Fibroblast of peridontal ligament (primary cell): ENCODE data around the gene PKM.
"Not testable (repeated sequence)": the region's sequence is repeated elsewhere in the genome, so short reads cannot be mapped to it uniquely, and the experiment has no call there.

Source experiments
- DNase-seq: peaks from one replicate; pipeline ENCODE4 v3.0.0-alpha.2; 2010; ENCODE audit errors: extremely low read depth

Gene PKM

DNA sequence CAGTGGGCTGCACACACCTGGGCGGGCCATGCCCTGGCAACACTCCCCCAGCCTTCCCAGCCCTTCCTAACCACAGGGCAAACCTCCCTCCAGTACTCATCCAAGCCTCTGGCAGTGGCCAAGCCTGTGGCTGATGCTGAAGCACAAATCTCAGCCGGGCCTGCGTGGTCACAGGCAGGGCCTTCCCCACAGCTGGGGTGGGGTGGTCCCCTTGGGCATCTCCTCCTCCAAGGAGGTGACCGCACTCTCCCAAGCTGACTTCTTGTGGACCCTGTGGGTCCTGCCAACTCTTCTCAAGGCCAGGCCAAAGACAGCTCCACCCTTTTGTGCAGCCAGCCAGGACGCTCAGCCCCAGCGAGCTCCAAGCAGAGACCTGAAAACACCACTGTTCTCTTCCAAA lies 54.8 kb downstream of the PKM start:
- DNase-seq, result no peak

DNA sequence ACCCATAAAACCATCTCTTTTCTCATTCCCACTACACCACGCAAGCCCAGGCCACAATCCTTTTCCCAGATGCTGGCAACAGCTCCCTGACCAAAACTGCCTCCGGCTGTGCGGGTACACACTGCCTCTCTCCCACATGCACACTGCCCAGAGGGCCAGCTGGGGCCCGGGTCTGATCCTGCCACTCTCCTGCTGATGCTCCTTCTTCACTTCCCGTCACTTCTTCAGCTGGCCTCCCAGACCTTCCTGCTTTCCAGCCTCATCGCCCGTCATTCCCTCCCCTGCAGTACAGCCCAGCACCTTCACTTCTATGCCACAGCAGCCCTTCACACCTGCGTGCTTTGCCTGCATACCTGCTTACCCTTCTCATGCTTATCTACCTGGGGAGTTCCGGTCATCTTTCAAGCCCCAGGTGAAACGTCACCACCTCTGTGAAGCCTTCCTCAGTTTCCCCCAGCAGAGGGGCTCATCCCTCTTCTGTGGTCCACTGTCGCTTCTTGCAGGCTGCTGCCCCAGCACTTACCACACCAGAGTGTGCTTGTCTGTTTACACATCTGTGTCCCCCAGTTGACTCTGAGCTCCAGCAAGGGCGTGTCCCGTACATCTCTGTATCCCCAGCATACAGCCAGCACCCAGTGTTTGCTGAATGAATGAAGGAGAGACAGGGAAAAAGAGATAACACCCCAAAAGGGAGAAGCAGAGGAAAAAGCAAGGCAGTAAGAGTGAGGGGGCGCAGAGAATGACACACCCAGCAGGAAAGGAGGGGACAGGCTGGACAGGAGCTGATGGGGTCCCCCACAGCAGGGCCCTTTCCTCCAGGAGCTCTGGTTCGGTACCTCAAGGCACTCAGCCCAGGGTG lies 55.6 kb downstream of the PKM start:
- no peak for DNase-seq

DNA sequence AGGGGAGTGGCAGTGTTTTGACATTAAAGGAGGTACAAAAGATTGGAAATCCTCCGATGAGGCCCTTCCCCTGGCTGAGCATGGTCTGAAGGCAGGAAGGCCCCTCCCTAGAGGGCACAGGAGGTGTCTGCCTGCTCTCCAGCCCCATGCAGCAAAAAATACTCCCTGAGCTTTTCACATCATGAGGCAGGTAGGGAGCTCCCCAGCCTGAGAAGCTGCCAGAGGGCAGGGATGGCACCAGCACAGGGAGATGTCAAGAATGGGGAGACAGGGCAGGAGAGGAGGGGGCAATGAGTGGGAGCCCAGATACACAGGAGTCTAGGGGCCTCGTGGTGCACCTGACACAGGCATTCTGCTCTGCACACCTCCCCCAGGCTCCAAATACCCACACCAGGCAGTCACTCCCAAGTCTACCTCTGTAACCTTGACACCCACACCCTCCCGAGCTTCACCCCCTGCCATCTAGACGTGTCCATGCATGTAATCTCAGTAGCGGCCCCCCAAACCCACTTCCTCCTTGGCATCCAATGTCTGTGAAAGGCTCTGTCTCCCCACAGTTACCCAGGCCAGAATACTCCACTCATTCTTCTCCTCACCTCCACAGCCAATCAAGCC lies 56.3 kb downstream of the PKM start:
- no peak for DNase-seq

DNA sequence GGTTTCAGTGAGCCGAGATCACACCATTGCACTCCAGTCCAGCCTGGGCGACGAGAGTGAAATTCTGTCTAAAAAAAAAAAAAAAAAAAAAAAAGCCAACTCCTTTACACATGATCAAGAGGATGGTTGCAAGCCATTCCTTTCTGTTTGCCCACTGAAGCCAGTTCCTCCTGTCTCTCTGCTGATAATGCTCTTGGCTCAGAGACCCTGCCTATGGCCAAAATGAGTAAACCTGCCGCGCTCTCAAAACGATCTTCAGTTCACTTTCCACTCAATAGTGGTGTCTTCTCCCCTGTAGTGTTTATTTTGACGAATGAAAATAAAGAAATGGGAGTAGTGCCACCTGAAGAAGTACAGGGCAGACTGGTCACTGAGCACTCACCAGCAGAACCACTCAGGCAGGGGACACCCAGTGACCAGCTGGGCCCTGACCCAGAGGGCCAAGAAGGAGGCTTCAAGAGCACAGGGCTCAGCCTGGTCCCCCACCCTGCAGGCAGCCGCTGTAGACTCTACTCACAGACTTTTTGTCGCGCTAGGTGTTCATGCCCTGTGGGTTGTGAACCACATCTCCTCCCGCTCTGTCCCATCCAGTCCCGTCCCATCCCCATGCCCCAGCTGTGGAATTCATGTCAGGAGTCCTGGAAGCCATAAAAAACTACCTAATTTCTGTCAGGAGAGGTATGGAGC lies 57.0 kb downstream of the PKM start:
- DNase-seq, result no peak

DNA sequence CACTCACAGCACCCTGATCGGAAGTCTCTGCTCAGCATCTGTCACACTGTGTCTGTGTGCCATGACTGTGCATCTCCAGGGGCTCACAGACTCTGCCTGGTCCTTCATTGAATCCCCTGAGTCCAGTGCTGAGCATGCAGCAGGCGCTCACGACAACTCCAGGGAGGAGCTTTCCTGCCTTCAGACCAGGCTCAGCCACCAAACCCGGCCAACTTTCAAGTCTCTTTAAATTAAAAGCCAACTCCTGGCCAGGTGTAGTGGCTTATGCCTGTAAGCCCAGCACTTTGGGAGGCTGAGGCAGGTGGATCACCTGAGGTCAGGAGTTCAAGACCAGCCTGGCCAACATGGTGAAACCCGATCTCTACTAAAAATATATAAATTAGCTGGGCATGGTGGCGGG lies 57.6 kb downstream of the PKM start:
- DNase-seq, result no peak

DNA sequence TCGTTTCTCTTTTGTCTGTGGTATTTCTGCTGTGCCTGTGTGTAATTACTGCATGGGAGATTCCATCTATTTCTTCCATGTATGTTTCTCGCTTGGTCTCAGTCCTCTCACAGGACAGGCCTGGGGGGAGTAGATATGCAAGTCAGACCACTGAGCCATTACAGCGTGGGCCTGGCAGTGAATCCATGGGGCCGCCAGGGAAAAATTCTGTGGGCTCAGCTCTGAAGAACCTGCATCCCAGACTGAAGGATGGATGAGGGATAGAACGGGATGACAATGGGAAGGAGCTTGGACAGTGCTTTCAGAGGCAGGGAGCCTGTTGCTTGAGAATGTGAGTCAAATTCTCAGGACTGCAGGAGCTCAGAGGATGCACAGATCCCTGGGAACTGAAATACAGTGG lies 58.2 kb downstream of the PKM start:
- DNase-seq, result no peak

DNA sequence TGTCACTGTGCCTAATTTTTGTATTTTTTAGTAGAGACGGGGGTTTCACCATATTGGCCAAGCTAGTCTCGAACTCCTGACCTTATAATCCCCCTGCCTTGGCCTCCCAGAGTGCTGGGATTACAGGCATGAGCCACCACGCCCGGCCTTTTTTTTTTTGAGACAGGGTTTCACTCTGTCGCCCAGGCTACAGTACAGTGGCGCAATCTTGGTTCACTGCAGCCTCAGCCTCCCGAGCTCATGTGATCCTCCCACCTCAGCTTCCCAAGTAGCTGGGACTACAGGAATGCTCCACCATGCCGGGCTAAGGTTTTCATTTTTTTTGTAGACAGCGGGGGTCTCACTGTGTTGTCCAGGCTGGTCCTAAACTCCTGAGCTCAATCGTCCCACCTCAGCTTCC lies 59.0 kb downstream of the PKM start:
- DNase-seq, result not testable (repeated sequence)

DNA sequence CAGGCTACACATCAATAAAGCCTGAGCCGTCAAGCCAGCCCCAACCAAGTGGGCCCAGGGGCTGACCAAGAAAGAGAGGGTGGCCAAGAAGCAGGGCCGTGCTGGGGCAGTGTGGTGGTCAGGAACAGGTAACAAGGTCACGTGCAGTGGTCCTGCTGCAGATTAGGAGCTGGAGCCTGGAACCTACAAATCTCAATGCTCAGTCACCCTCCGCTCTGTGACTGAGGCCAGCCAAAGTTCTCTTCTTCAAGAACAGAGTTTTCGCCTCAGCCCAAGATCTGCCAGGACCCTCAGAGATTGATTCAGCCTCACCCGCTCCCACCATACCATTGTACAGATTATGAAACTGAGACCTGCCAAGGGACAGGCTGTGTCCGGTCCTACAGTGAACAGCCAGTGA lies 60.3 kb downstream of the PKM start:
- no peak for DNase-seq

DNA sequence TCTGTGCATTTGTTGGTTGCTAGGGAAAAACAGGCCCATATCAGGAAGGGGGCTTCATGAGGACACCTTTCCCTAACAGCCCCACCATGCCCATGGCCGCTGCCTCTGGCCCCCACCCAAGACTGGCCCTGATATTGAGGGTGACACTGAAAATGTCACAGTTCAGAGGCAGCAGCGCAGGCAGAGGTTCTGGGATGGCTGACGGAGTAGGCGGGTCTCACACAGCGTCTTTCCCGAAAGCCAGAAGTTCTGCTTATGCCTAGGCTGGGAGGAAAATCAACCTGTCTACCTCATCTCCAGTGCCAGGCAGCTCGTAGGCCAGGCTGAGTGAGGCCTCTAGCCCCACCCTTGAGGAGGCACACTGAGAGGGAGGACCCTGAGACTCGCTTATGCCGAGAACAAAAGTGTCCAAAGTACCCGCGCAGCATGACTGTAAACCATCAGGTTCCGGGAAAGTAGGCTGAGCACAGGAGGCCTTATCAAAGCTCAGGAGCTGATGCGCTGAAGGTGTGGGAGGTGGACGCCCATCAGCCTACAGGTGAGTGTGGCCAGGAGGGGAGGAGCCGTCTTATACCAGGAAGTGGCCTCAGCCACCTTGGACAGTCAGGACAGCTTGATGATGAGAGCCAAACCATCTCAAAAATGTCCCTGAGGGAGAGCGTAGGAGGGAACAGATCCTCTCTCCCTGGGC lies 60.9 kb downstream of the PKM start:
- no peak for DNase-seq

DNA sequence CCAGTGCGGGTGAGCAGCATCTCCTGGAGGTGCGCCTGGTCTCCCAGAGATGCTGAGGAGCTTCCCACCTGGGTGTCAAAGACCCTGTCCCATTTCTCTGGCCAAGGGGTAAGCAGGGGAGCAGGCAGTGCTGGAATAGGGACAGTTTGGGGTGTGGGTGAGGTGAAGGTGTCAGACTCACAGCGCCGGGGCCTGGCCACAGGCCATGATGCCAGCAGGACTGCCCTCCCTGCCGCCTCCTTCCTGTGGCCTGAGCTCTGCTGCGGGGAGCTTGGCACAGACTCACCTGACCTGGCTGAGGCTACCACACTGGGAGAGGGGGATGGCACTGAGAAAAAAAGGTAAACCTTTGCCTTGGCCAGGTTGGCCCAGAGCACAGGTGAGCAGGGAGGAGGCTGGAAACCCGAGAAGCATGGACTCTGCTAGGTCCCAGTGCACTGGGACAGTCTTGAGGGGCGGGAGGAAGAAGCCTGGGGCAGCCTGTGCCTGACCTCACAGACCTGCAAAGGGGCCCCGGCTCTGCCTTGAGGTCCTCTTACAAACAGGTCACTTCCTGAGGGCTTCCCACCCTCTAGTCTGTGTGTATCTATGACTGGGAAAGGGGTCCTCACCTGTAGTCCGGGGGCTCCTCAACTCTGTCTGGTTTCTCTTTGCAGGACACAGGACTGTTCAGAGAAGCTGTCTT lies 61.6 kb downstream of the PKM start:
- no peak for DNase-seq

DNA sequence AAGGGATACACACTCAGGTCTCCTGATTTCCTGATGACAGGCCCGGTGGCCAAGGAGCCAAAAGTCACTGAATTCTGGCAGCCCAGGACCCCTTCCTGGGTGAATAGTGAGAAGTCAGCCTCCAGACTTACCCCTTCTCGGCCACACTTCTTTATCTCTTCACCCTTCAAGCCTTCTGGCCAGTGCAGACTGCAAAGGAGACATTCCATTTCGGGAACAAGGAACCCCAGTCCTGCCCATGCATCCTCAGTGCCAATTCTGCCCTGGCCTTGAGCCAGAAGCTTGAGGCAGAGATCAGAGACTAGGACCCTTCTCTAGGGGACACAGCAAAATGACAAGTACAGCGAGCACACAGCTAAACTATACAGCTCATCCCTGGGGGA lies 62.2 kb downstream of the PKM start:
- DNase-seq, result no peak

DNA sequence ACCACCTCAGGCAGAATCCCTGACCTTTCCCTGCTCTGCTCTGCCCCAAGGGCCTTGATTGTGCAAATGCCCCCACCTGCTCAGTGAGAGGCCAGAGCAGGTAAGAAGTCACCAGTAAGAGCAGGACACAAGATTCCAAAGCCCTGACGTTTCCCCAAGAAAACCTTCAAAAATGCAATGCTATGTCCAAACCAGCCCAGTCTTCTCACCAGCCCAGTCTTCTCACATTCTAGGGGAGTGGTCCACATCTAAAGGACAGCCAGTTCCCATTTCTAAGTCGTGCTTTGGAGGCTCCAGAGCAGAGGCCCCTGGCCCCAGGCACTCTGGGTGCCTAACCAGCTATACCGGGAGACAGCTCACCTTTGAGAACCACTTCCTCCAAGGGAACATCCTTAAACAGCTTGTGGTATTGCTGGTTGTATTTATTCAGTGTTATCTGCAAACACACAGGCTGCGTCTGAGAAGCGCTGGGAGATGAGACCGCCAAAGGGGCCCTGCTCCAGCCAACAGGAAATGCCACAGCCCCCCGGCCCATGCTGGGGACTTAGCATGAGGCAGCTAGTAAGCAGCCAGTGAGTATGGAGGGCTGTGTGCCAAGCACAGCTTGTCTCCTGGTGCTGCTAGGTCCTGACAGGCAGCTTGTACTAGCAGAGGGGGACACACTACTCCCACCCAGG lies 62.7 kb downstream of the PKM start:
- no peak for DNase-seq

DNA sequence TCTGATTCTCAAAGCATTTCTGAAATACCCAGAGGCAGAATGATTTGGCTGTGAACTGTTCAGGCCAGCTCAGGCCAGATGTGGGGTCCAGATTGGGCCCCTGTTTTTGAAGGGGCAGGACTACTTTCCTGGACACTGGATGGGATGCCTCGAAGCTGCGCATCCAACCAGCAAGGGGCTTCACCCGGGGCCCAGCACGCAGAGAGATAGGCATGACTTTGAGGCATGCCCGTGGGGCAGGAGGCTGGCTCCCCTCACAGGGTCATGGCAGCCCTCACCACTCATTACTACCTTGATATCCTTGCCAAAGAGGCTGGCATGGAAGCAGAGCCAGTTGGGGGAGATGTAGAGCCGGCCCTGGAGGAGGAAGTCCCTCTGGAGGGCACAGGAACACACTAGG lies 63.5 kb downstream of the PKM start:
- DNase-seq, result no peak

DNA sequence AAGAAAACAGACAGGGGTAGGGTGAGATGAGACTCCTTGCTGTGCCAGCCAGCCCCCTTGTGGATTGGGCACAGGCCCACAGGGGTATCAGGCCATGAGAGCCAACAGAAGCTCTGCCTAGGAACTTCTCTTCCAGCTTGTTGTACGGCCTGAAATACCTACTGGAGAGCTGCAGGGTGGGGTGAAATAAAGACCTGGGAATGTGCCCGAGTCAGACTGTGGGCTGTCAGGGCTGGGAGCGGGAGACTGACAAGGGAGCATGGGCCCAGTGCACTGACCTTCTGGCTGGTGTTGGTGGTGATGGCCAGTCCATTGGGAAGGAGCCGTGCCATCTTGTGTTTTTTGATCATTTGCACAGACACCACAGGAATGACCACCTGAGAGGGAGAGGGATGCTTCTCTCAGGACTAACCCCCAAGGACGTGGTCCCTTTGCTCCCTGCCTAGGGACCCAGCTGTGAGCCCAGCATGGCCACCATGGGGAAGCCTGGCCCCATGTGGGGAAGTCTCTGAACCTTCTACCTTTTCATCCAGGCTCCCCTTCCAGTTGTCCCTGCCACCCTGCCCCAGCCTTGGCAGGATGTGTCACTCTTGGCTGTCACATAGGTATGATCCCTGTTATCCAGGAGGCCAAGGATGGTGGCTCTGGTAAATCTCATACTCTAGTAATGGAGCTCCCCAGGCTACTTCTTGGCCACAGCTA lies 64.1 kb downstream of the PKM start:
- no peak for DNase-seq

DNA sequence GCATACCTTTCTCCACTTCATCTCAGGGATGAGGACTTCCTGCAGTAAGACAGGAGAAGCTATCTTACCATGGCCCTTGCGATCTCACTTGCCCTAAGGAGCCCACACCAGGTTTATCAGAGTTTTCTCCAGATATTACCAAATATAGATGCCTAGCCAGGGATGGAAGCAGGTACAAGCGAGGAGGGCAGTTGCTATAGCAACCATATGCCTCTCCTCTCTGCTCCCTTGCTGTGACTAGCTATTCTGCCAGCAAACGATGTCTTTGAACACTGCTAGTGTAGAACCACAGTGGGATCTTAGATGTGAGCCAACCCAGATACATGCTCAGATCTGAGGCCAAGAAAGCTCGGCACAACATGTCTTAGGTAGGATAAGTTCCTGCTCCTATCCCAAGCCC lies 67.3 kb downstream of the PKM start:
- DNase-seq, result no peak

DNA sequence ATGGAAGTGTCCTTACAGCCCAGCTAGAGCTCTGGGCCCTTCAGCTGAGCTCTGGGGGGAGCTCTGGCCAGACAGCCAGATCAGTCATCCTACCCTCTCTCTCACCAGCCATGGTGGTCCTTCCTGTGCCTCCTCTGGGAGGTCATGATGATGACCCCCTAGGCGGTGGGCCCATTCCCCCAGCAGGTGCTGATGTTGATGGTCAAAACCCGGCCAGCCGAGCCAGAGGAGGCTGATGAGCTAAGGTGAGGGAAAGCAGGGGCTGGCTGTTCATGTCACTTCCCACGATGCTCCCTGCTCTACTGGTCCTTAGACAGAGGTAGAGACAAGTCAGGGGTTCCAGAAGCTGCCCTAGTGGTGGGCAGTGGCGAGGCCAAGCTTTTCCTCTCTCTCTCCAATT lies 68.4 kb downstream of the PKM start:
- DNase-seq, result no peak

DNA sequence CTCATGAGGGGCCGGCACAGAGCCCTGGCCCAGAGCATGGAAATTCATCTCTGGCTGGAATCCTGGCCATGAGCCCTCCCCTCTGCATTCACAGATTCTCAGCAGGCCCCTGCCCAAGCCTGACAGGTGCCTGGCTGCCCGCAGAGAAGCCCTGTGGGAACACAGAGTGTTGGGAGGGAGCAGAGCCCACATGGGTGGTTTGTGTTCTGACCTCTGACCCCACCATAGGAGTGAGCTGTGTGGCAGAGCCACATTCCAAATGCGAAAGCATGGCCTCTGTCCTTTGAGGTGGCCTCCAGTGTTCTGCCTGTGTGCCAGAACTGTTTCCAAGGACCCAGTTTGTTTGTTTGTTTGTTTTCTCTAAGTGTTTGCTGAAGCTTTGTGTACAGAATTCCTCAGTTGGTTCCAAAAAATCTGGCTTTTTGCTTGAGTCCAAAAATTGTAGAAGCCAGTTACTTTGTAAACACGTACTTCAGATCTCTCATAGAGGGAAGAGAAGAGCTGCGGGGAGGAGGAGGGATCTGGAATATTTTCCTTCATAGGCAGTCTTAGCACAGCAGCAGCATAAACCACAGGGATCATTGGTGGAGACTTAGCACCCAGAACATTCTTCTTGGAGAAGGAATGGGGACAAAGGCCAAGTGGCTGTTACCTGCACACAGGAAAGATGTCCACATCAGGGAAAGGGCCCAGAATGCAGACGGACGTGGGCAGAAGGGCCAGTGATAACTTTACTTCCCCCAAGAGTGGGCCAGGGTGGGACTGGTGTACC lies 69.4 kb downstream of the PKM start:
- no peak for DNase-seq

DNA sequence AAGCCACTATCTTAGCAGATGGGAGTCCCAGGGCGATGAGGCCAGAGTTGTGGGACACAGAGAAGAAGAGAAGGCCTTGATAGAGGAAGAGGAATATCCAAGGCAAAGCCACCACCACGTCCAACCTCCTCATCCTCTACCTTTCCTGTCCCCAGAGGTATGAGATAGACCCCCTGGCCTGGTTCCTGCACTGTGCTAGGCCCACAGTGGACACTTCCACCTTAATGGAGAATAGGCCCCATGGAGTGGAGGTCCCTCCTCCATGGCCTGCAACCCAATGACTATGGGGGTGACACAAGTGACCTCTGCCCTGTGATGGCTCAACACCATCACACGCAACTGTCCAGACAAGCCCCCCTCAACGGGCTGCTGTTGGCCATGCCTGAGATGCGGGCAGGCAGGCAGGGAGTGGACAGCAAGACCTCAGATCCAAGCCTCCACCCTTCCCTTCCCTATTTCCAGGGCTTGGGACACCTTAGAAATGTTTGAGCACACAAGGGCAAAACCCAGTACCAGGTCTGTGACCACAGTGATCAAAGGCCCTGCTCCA lies 70.2 kb downstream of the PKM start:
- no peak for DNase-seq

DNA sequence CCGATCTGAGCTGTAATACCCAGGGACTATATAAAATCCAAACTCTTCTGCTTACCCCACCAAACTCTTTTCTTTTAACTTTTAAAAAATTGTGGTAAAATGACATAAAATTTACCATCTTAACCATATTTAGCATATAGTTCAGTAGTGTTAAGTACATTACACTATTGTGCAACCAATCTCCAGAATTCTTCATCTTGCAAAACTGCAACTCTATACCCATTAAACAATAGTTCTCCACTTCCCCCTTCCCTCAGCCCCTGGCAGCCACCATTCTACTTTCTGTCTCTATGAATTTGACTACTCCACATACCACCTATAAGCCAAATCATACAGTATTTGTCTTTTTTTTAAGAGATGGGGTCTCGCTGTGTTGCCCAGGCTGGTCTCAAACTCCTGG lies 74.1 kb downstream of the PKM start:
- DNase-seq, result no peak
